Measurements from ENCODE around the gene GLCE.
"Not testable (repeated sequence)": the region's sequence is repeated elsewhere in the genome, so short reads cannot be mapped to it uniquely, and the experiment has no call there.

The GLCE gene

GRCh38 chr15:69299943-69300588 lies 139.6 kb downstream of the GLCE start:
- DNase-seq (ENCODE audit: low read depth) = no peak

GRCh38 chr15:69301101-69301500 lies 140.7 kb downstream of the GLCE start:
- not testable (repeated sequence) for DNase-seq (ENCODE audit: low read depth)

GRCh38 chr15:69302087-69302486 lies 141.7 kb downstream of the GLCE start:
- DNase-seq (ENCODE audit: low read depth) = not testable (repeated sequence)

GRCh38 chr15:69302929-69303328 lies 142.5 kb downstream of the GLCE start:
- no peak for DNase-seq (ENCODE audit: low read depth)

GRCh38 chr15:69303337-69304181 lies 143.1 kb downstream of the GLCE start:
- DNase-seq (ENCODE audit: low read depth) = no peak

GRCh38 chr15:69304182-69304545 lies 143.7 kb downstream of the GLCE start:
- peak; percentile 81 for DNase-seq (ENCODE audit: low read depth)

- peak; percentile 95 for DNase-seq (ENCODE audit: low read depth)
These were observed 144.9 kb downstream of the GLCE start for GRCh38 chr15:69305204-69305931.

- DNase-seq (ENCODE audit: low read depth) = no peak
These were observed 145.6 kb downstream of the GLCE start for GRCh38 chr15:69305933-69306568.

GRCh38 chr15:69307939-69308338 lies 147.5 kb downstream of the GLCE start:
- no peak for DNase-seq (ENCODE audit: low read depth)

GRCh38 chr15:69308949-69309348 lies 148.5 kb downstream of the GLCE start:
- DNase-seq (ENCODE audit: low read depth) = no peak

GRCh38 chr15:69311319-69311721 lies 150.9 kb downstream of the GLCE start:
- DNase-seq (ENCODE audit: low read depth) = no peak

GRCh38 chr15:69313432-69314000 lies 153.1 kb downstream of the GLCE start:
- DNase-seq (ENCODE audit: low read depth) = no peak

GRCh38 chr15:69314131-69314530 lies 153.7 kb downstream of the GLCE start:
- no peak for DNase-seq (ENCODE audit: low read depth)

- no peak for DNase-seq (ENCODE audit: low read depth)
These were observed 154.3 kb downstream of the GLCE start for GRCh38 chr15:69314736-69315135.

GRCh38 chr15:69315402-69316110 lies 155.1 kb downstream of the GLCE start:
- DNase-seq (ENCODE audit: low read depth) = no peak

- no peak for DNase-seq (ENCODE audit: low read depth)
These were observed 155.9 kb downstream of the GLCE start for GRCh38 chr15:69316291-69316690.

GRCh38 chr15:69317392-69317841 lies 157.0 kb downstream of the GLCE start:
- DNase-seq (ENCODE audit: low read depth) = no peak

- no peak for DNase-seq (ENCODE audit: low read depth)
These were observed 157.6 kb downstream of the GLCE start for GRCh38 chr15:69318033-69318432.

- DNase-seq (ENCODE audit: low read depth) = no peak
These were observed 159.2 kb downstream of the GLCE start for GRCh38 chr15:69319384-69320375.

- no peak for DNase-seq (ENCODE audit: low read depth)
These were observed 160.6 kb downstream of the GLCE start for GRCh38 chr15:69320977-69321554.

All from GM04503 (cell line).